Fibroblast of lung (primary cell): ENCODE measurements around the gene COASY. TPM values are rescaled to one million over a fixed set of nuclear protein-coding genes. Genes with fewer than 3 reads are reported as not detected.

Experiments
- DNase-seq, 2 donors: peaks; one replicate each; pipeline versions ENCODE4 v3.0.0 to v3.0.0-alpha.2; 2010; ENCODE audit warnings: low read depth in 2 of 2
- H2AFZ ChIP-seq: 2 replicates; pipeline ENCODE4 v1.5.1; 2012; ENCODE audit warnings: low read length, control low read depth, inconsistent platforms
- H3K27ac ChIP-seq: 2 replicates; pipeline ENCODE4 v1.5.1; 2011; ENCODE audit warnings: low read length, control low read depth; ENCODE audit not compliant: insufficient read depth
- H3K27me3 ChIP-seq: 2 replicates; pipeline ENCODE4 v1.5.1; 2011; ENCODE audit warnings: mild to moderate bottlenecking, low read length; ENCODE audit not compliant: control insufficient read depth, insufficient read depth
- H3K36me3 ChIP-seq: 2 replicates; pipeline ENCODE4 v1.5.1; 2011; ENCODE audit warnings: low read length; ENCODE audit not compliant: control insufficient read depth, insufficient read depth
- H3K4me1 ChIP-seq: 2 replicates; pipeline ENCODE4 v1.5.1; 2011; ENCODE audit warnings: low read length; ENCODE audit not compliant: control insufficient read depth, insufficient read depth; ENCODE audit errors: extremely low read depth
- H3K4me2 ChIP-seq: 2 replicates; pipeline ENCODE4 v1.5.1; 2011; ENCODE audit warnings: low read length, control low read depth; ENCODE audit not compliant: insufficient read depth; ENCODE audit errors: extremely low read depth
- H3K4me3 ChIP-seq, 4 experiments: fragments of 200-600 bp in 1 of 4; sonication (generic) in 1 of 4; replicated peaks in 1 of 4; 2 replicates each; pipeline ENCODE4 v1.5.1; 2011 to 2016; ENCODE audit warnings: low read length in 4 of 4, low read depth in 3 of 4, mild to moderate bottlenecking in 3 of 4, control low read depth in 2 of 4, inconsistent platforms in 1 of 4, mixed read lengths in 1 of 4; ENCODE audit not compliant: insufficient read depth in 1 of 4; ENCODE audit errors: control extremely low read depth in 1 of 4
- H3K79me2 ChIP-seq: 2 replicates; pipeline ENCODE4 v1.5.1; 2012; ENCODE audit warnings: mild to moderate bottlenecking, low read length, inconsistent platforms; ENCODE audit not compliant: control insufficient read depth, insufficient read depth
- H3K9ac ChIP-seq: 2 replicates; pipeline ENCODE4 v1.5.1; 2011; ENCODE audit warnings: mild to moderate bottlenecking, low read length, control low read depth; ENCODE audit not compliant: insufficient read depth
- H3K9me3 ChIP-seq: 2 replicates; pipeline ENCODE4 v1.5.1; 2012; ENCODE audit warnings: low read depth, low read length; ENCODE audit not compliant: control insufficient read depth, insufficient read depth
- H4K20me1 ChIP-seq: 2 replicates; pipeline ENCODE4 v1.5.1; 2011; ENCODE audit warnings: low read length; ENCODE audit not compliant: control insufficient read depth, insufficient read depth; ENCODE audit errors: extremely low read depth
- CTCF ChIP-seq, 2 donors: IDR thresholded peaks in 1 of 2; conservative IDR thresholded peaks in 1 of 2; 1 replicate in 1 of 2; 2 replicates in 1 of 2; pipeline ENCODE4 v1.5.1; 2011 to 2012; ENCODE audit warnings: low read length in 2 of 2, control low read depth in 1 of 2, inconsistent platforms in 1 of 2, low read depth in 1 of 2, mild to moderate bottlenecking in 1 of 2
- EZH2 ChIP-seq: IDR thresholded peaks from 2 replicates; pipeline ENCODE4 v1.5.1; 2012; ENCODE audit warnings: low read length, control low read depth, mild to moderate bottlenecking; ENCODE audit errors: missing control alignments
- polyA plus RNA-seq, 2 donors: library from polyadenylated mRNA; depleted of rRNA in 1 of 2; stranded (reverse) in 1 of 2; unstranded in 1 of 2; fragments of >200 nt; gene quantifications; 2 replicates each; pipeline ENCODE4 v1.2.1, GENCODE V29; 2011 to 2012; ENCODE audit warnings: missing spikeins in 1 of 2
- total RNA-seq: library from RNA; depleted of rRNA; stranded (reverse); fragments of >200 nt; gene quantifications from 2 replicates; pipeline ENCODE4 v1.2.1, GENCODE V29; 2014

COASY gene
- total and polyA plus RNA-seq, 2 donors (not counting 1 experiment from before 2014, with no cell fraction given) = 16.5 to 20.3 TPM

DNA sequence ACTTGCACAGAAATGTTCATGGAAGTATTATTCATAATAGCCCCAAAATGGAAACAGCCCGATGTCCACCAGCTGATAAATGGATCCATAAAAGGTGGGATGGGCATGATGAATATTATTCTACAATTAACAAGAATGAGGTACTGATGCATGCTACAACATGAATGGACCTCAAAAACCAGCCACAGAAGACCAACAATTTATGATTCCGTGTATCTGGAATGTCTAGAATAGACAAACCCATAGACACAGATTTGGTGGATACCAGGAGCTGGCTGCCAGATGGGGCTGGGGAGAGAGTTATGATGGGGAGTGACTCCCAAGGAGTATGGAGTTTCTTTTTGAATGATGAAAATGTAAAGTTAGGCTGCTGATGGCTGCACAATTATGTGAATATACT, 36.7 kb upstream of the COASY start:
- Histone ChIP-seq H3K79me2 (no peaks in the 10 kb centered on the region), H3K4me1 (peaks cover 35% of the 10 kb centered on the region), H3K4me3 (no peak overlapping the region), H3K27me3 (no peaks in the 10 kb centered on the region), H4K20me1 (no peaks in the 10 kb centered on the region), H3K4me2 (no peak overlapping the region), H3K9me3 (no peaks in the 10 kb centered on the region), H3K27ac (peak overlapping the region; percentile 44), H3K36me3 (peaks cover 6% of the 10 kb centered on the region), H3K9ac (no peak overlapping the region), H2AFZ (no peak overlapping the region)
- no peak for TF ChIP-seq EZH2
- TF ChIP-seq CTCF (conservative IDR thresholded peaks at IDR 0.05 in 1 of 2, IDR thresholded peaks at IDR 0.05 in 1 of 2; ENCODE audit: low read depth in 1 of 2, low read length in 2 of 2) = no peak
- peak in 1 of 2 donors; percentile 95 for DNase-seq

GRCh38 chr17:42526031-42526444, 35.9 kb upstream of the COASY start:
- Histone ChIP-seq H3K4me3 (no peak overlapping the region), H3K4me1 (peaks cover 28% of the 10 kb centered on the region), H3K9me3 (no peaks in the 10 kb centered on the region), H3K27me3 (no peaks in the 10 kb centered on the region), H4K20me1 (no peaks in the 10 kb centered on the region), H3K27ac (peak overlapping the region; percentile 44), H2AFZ (no peak overlapping the region), H3K4me2 (no peak overlapping the region), H3K36me3 (peaks cover 6% of the 10 kb centered on the region), H3K79me2 (no peaks in the 10 kb centered on the region), H3K9ac (no peak overlapping the region)
- TF ChIP-seq EZH2 (no peak), CTCF (conservative IDR thresholded peaks at IDR 0.05 in 1 of 2, IDR thresholded peaks at IDR 0.05 in 1 of 2; ENCODE audit: low read depth in 1 of 2, low read length in 2 of 2) (no peak)
- DNase-seq = peak; percentile 21 to 77

DNA sequence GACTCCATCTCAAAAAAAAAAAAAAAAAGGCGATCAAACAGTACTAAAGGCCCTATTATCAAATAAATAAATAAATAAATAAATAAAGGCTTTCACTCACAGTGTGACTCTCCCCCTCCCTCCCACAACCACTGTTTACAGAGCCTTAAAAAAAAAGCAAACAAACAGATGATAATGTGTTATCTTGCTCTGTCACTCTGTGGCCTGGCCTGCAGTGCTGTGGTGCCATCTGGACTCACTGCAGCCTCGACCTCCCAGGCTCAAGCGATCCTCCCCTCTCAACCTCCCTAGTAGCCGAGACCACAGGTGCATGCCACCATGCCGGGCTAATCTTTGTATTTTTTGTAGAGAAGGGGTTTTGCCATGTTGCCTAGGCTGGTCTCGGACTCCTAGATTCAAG, 34.0 kb upstream of the COASY start:
- DNase-seq = no peak
- H4K20me1 ChIP-seq = no peaks in the 10 kb centered on the region
- H3K79me2 ChIP-seq = no peaks in the 10 kb centered on the region
- H3K4me2 ChIP-seq = no peak overlapping the region
- no peak overlapping the region for H3K27ac ChIP-seq
- H3K9me3 ChIP-seq = no peaks in the 10 kb centered on the region
- TF ChIP-seq CTCF (conservative IDR thresholded peaks at IDR 0.05 in 1 of 2, IDR thresholded peaks at IDR 0.05 in 1 of 2; ENCODE audit: low read depth in 1 of 2, low read length in 2 of 2) (no peak), EZH2 (no peak)
- H3K27me3 ChIP-seq = no peaks in the 10 kb centered on the region
- H2AFZ ChIP-seq = no peak overlapping the region
- no peak overlapping the region for H3K9ac ChIP-seq
- peaks cover 11% of the 10 kb centered on the region for H3K4me1 ChIP-seq
- H3K36me3 ChIP-seq = peaks cover 3% of the 10 kb centered on the region
- no peak overlapping the region for H3K4me3 ChIP-seq
